Measurements from ENCODE around the gene ELAVL4. TPM values are rescaled to one million over a fixed set of nuclear protein-coding genes. Genes with fewer than 3 reads are reported as not detected.

The ELAVL4 gene
- total and polyA plus RNA-seq, 2 of the 8 experiments (the other 6 are each of a cell fraction or from before 2014, with no cell fraction given): 0.21 to 0.89 TPM

- TF ChIP-seq CBX8 (IDR thresholded peaks at IDR 0.05; ENCODE audit: borderline replicate concordance, low read depth, low read length): no peak
- TF ChIP-seq CREB1 (IDR thresholded peaks at IDR 0.05): no peak
- no peak for TF ChIP-seq GABPA (IDR thresholded peaks at IDR 0.05; ENCODE audit: borderline replicate concordance, insufficient read depth, low read length)
- no peak for TF ChIP-seq JUND (IDR thresholded peaks at IDR 0.05; ENCODE audit: low read length)
- TF ChIP-seq TAF7 (optimal IDR thresholded peaks at IDR 0.05; ENCODE audit: borderline replicate concordance, low read depth, low read length): no peak
- TF ChIP-seq SIRT6 (IDR thresholded peaks at IDR 0.05; ENCODE audit: low read length): no peak
- no peak for TF ChIP-seq POU5F1 (IDR thresholded peaks at IDR 0.05; ENCODE audit: low read depth, low read length)
Observed at GRCh38 chr1:50214717-50215116, 106.0 kb downstream of the ELAVL4 start (continued).
